HUES48 (cell line): ENCODE measurements around the gene TMEM272.

Source experiments
- H3K27ac ChIP-seq: one replicate; pipeline ENCODE4 v1.7.0; 2013; ENCODE audit warnings: low read depth, low read length, inconsistent platforms
- H3K27me3 ChIP-seq: 2 replicates; pipeline ENCODE4 v1.6.1; 2013; ENCODE audit warnings: mild to moderate bottlenecking, low read length; ENCODE audit not compliant: control insufficient read depth, insufficient read depth
- H3K36me3 ChIP-seq: 2 replicates; pipeline ENCODE4 v1.6.1; 2013; ENCODE audit warnings: low read length; ENCODE audit not compliant: control insufficient read depth, insufficient read depth
- H3K4me1 ChIP-seq: 2 replicates; pipeline ENCODE4 v1.6.1; 2013; ENCODE audit warnings: mild to moderate bottlenecking, low read length; ENCODE audit not compliant: control insufficient read depth, insufficient read depth
- H3K4me3 ChIP-seq: 2 replicates; pipeline ENCODE4 v1.5.1; 2013; ENCODE audit warnings: mild to moderate bottlenecking, low read depth, low read length
- H3K9ac ChIP-seq: 2 replicates; pipeline ENCODE4 v1.6.1; 2013; ENCODE audit warnings: mild to moderate bottlenecking, low read depth, low read length, moderate library complexity
- H3K9me3 ChIP-seq: 2 replicates; pipeline ENCODE4 v1.6.1; 2013; ENCODE audit warnings: low read length; ENCODE audit not compliant: control insufficient read depth, insufficient read depth

The TMEM272 gene

DNA sequence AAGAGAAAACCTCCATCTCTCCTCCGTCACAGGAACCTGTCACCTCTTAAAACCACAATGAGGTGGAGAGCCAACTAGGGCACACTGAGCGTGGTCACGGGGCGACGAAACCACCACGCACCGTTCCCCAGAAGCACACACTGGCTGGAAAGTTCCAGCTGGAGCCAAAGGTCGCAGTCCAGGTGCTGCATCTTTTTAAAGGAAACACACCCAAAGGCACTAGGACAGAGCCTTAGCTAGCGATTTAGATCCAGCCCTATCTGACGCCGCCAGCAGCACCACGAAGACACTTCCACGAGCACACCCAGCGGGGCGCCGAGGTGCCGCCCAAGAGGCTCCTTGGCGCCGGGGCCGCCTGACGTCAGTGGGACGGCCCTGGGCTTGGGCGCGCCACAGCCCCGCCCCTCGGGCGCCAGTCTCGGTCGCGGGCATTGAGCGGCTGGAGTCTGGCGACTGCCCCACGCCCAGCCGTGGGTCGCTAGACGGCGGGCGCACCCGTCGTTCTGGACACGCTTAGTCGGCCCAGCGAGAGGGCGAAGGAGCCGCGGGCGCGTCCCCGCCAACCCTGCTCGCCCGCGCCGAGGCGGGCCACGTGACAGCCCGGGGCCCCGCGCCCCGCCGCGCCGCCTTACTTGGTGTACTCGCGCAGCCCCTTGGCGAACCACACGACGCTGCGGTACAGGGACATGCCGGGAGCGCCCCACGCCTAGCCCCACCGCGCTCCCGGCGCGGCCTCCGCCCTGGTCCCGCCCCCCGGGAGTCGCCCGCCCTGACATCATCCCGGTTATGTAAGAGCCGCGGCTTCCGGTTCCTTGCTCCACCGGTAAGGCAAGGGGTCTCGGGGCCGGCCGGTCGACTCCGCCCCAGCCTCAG, 41.3 kb downstream of the TMEM272 start, which contains the start of gene DHRS12:
TSS of gene DHRS12 (minus strand) at position 742 of the 873 bp plus-strand sequence. CDS start 4,504 bp downstream, outside the sequence.
- peak within 1 kb of the TSS; percentile 95 for H3K9ac ChIP-seq
- peak within 1 kb of the TSS; percentile 86 for H3K27ac ChIP-seq
- peaks cover 33% of the 10 kb centered on the region for H3K4me1 ChIP-seq
- no peaks in the 10 kb centered on the region for H3K27me3 ChIP-seq
- no peaks in the 10 kb centered on the region for H3K9me3 ChIP-seq
- no peaks in the 10 kb centered on the region for H3K36me3 ChIP-seq
- H3K4me3 ChIP-seq: peak within 1 kb of the TSS; percentile 79

DNA sequence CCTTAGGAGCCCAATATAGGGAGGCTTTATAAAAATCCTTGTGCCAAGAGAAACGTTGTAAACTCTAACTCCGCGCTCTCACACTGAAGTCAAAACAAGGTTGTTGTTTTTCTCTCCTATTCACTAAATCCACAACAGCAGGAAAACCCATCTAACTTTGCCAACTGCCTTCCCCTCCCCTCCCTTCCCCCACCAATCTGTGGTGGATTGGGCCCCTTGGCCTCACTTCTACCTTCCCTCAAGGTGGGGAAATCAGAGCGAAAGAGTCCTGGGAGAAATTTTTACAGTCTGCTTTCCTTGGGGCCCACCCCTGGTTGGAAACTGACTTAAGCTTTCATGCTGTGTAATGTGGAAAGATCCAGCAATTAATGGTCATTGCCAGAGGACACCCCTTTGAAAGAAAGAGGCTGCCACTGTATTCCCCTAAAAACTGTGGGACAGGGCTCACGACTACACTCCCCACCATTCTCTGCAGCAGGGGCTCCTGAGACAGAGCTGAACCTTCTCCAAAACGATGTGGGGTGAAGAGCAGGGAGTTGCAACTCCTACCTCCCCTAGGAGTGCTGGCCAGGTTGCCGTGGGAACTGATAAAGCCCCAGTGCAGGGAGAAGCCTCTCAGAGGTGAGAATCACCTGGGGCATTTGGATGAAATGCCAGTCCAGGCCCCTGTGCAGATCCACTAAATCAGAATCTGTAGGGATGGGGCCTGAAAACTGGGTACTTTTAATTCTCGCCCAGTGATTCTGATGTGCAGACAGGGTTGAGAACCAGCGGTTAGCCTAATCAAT, 42.2 kb downstream of the TMEM272 start:
- peak overlapping the region; percentile 86 for H3K27ac ChIP-seq
- H3K36me3 ChIP-seq: no peaks in the 10 kb centered on the region
- no peaks in the 10 kb centered on the region for H3K27me3 ChIP-seq
- peaks cover 35% of the 10 kb centered on the region for H3K4me1 ChIP-seq
- H3K4me3 ChIP-seq: peak overlapping the region; percentile 79
- H3K9ac ChIP-seq: peak overlapping the region; percentile 95; the same call in 1 of the 2 replicates
- no peaks in the 10 kb centered on the region for H3K9me3 ChIP-seq

DNA sequence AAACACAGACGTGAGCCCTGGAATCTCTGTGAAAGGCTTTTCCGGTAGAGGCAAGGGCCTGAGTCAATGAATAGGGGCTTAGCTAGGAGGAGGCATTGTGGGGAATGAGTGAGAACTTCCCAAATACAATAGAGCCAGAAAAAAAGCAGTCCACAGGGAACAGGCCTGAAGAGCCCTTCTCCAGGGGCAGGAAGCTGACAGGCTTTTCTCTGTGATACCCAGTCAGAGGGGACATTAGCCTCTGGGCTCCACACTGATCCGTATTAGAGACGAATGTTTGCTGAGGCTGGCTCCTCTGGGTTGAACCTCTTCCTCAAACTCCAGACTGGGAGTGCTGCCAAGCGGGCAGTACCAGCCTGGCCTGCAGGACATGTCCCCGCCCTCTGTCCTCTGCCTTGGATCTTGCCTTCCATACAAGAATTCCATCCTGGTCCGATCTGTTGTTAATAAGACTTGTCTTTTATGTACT, 43.3 kb downstream of the TMEM272 start:
- no peaks in the 10 kb centered on the region for H3K27me3 ChIP-seq
- no peak overlapping the region for H3K9ac ChIP-seq
- no peaks in the 10 kb centered on the region for H3K36me3 ChIP-seq
- peaks cover 42% of the 10 kb centered on the region for H3K4me1 ChIP-seq
- H3K4me3 ChIP-seq: no peak overlapping the region
- H3K27ac ChIP-seq: peak overlapping the region; percentile 74
- H3K9me3 ChIP-seq: no peaks in the 10 kb centered on the region

DNA sequence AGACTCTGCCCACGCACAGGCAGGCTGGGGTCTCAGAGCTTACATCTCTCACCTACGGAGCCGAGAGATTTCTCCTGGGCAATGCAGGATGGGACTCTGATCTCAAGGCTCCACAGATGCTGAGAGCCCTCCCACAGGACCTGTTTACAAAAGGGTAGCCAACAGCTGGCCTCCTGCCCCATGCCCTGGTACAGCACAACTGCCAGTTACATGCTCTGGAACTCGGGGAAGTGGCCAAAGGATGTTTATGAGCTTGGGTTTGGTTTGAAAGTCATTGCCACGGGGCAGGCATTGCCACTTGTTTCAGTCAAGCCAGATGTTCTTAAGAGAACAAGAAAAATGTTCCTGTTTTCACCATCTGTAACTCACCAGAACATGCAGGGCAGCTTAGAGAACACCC, 44.5 kb downstream of the TMEM272 start:
- H3K36me3 ChIP-seq: no peaks in the 10 kb centered on the region; the same call in 1 of the 2 replicates
- no peaks in the 10 kb centered on the region for H3K9me3 ChIP-seq
- H3K27ac ChIP-seq: no peak overlapping the region
- H3K27me3 ChIP-seq: no peaks in the 10 kb centered on the region
- peaks cover 41% of the 10 kb centered on the region for H3K4me1 ChIP-seq
- no peak overlapping the region for H3K9ac ChIP-seq
- no peak overlapping the region for H3K4me3 ChIP-seq

- Histone ChIP-seq H3K9ac (no peak overlapping the region), H3K9me3 (no peaks in the 10 kb centered on the region), H3K36me3 (no peaks in the 10 kb centered on the region; the same call in 1 of the 2 replicates), H3K27ac (no peak overlapping the region), H3K4me1 (peaks cover 31% of the 10 kb centered on the region), H3K4me3 (no peak overlapping the region), H3K27me3 (no peaks in the 10 kb centered on the region)
Measured at GRCh38 chr13:51799261-51799660, 45.7 kb downstream of the TMEM272 start.

GRCh38 chr13:51797664-51798488, 47.1 kb downstream of the TMEM272 start:
- Histone ChIP-seq H3K4me3 (no peak overlapping the region), H3K9ac (no peak overlapping the region), H3K36me3 (no peaks in the 10 kb centered on the region; the same call in 1 of the 2 replicates), H3K27ac (no peak overlapping the region), H3K9me3 (no peaks in the 10 kb centered on the region), H3K4me1 (peaks cover 26% of the 10 kb centered on the region), H3K27me3 (no peaks in the 10 kb centered on the region)

- Histone ChIP-seq H3K4me1 (peaks cover 18% of the 10 kb centered on the region), H3K9me3 (no peaks in the 10 kb centered on the region), H3K36me3 (no peaks in the 10 kb centered on the region; the same call in 1 of the 2 replicates), H3K27me3 (no peaks in the 10 kb centered on the region), H3K27ac (no peak overlapping the region), H3K9ac (no peak overlapping the region), H3K4me3 (no peak overlapping the region)
Measured at GRCh38 chr13:51796546-51796945, 48.4 kb downstream of the TMEM272 start.

DNA sequence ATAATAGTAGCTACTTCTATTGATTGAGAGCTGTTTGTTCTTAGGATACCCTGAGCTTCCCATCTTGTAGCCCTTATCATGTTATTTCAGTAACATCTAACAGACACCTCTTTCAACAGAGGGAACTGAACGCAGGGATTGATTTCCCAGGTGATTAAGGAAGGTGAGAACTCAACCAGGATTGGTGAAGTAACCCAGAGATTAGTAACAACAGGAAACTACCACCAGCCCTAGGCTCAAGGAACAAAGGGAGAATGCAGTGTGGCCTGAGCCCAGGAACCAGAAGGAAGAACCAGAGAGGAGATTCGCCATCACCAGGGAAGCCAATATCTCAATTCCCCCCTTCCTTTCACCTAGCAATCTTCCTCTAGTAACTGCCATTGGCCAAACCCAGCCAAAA, 49.6 kb downstream of the TMEM272 start:
- H3K36me3 ChIP-seq: no peaks in the 10 kb centered on the region; the same call in 1 of the 2 replicates
- no peak overlapping the region for H3K27ac ChIP-seq
- H3K9ac ChIP-seq: no peak overlapping the region
- H3K4me3 ChIP-seq: no peak overlapping the region
- H3K4me1 ChIP-seq: peaks cover 18% of the 10 kb centered on the region
- H3K27me3 ChIP-seq: no peaks in the 10 kb centered on the region
- H3K9me3 ChIP-seq: no peaks in the 10 kb centered on the region

GRCh38 chr13:51794964-51795363, 50.0 kb downstream of the TMEM272 start:
- Histone ChIP-seq H3K4me3 (no peak overlapping the region), H3K4me1 (peaks cover 16% of the 10 kb centered on the region), H3K27me3 (no peaks in the 10 kb centered on the region), H3K9ac (no peak overlapping the region), H3K9me3 (no peaks in the 10 kb centered on the region), H3K36me3 (no peaks in the 10 kb centered on the region; the same call in 1 of the 2 replicates), H3K27ac (no peak overlapping the region)

DNA sequence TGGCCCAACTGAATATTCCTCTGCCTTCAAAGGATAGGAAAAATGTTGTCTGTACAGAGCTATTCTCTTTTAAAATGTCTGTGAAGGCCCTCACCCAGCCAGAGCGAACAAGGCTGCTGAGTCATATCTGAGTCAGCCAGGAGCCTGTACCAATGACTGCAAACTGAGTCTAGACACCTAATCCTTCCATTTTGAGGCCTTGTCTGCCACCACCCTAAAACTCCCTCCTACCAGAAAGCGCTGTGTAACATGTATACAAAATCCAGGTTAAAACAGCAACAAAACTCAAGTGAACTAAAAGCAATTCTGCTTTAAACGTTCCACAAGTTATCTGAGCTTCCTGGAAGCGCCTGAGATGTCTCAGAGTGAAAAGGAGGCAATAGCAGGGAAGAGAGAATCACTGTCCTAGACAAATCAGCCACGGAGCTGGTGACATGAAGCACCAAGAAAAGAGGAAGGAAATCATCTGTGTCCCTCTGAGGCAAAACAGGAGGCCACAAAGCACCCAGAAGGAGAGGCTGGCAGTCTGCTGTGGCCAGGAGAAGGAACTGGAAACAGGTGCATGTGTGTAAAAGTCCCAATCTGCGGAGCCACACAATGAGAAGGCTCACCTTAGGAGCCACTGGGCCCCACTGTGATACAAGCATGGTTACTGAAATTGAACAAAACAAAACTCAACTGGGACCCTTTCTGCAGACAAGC, 51.3 kb downstream of the TMEM272 start:
- Histone ChIP-seq H3K4me3 (no peak overlapping the region), H3K9ac (no peak overlapping the region), H3K27ac (peak overlapping the region; percentile 3)

More for the DNA sequence above, 51.3 kb downstream of the TMEM272 start:
- Histone ChIP-seq H3K4me1 (peaks cover 10% of the 10 kb centered on the region), H3K36me3 (no peaks in the 10 kb centered on the region; the same call in 1 of the 2 replicates), H3K9me3 (no peaks in the 10 kb centered on the region), H3K27me3 (no peaks in the 10 kb centered on the region)
